GM10847 (cell line): ENCODE data around the gene TAS2R1.

Experiments
- POLR2A ChIP-seq: IDR thresholded peaks from 2 replicates; pipeline ENCODE4 v1.6.1; 2011; ENCODE audit not compliant: insufficient read length; ENCODE audit errors: extremely low read depth

TAS2R1 gene

DNA sequence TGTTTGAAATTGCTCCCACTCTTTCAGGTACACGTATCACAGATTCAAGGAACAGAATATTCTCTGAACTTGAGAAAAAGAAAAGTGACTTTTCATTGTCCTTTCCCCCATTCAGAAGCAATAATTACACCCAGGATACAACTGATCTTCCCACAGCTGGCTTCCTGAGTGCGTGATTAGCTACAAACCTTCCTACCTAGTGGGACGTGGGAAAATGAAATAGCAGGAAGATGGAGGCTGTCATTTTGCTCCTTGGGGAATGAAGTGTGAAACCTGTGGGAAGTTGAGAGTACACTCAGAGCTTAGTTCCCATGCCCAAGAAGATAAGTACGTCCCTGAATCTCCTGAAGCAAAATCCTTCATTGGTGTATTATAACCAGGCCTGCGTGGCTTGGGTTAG, 2.6 kb downstream of the TAS2R1 start:
- TF ChIP-seq POLR2A = no peak

- no peak for TF ChIP-seq POLR2A
Measured at GRCh38 chr5:9626955-9627354, 3.2 kb downstream of the TAS2R1 start.

- no peak for TF ChIP-seq POLR2A
Measured at GRCh38 chr5:9625731-9626130, 4.4 kb downstream of the TAS2R1 start.

DNA sequence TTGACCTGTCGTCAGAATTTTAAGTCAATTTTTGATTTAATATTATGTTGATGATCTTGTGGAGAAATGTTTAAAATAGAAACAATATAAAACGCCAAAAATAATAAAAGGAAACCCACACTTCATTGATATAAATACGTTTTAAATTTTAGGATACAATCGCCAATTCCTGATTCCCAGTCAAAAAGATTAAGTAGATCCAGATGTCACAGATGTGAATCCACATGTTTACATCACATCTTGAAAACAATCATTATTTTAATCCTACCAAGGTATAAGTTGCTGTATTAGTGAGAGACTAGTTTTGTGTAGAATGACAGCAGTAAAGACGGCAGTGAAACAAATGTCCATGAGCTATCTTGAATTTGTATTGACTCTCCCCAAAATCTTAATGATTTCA, 4.9 kb downstream of the TAS2R1 start:
- no peak for TF ChIP-seq POLR2A

GRCh38 chr5:9624196-9624947, 5.8 kb downstream of the TAS2R1 start:
- TF ChIP-seq POLR2A = no peak

- no peak for TF ChIP-seq POLR2A
Measured at GRCh38 chr5:9623661-9624060, 6.5 kb downstream of the TAS2R1 start.

DNA sequence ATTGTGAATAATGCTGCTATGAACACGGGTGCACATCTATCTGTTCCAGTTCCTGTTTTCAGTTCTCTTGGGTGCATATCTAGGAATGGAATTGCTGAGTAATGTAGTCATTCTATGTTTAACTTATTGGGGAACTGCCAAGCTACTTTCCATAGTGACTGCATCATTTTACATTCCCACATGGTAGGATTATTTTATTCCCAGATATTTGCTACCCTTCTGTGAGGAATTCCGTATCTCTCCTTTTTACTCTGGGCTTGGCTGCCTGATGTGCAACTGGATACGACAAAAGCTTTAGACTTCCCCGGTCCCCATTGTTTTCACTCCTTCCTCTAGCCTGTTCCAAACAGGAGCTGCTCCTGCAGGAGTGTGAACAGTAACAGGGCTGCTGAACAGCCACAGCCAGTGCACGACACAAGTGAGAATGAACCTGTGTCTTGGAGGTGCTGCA, 7.2 kb downstream of the TAS2R1 start:
- TF ChIP-seq POLR2A = no peak

DNA sequence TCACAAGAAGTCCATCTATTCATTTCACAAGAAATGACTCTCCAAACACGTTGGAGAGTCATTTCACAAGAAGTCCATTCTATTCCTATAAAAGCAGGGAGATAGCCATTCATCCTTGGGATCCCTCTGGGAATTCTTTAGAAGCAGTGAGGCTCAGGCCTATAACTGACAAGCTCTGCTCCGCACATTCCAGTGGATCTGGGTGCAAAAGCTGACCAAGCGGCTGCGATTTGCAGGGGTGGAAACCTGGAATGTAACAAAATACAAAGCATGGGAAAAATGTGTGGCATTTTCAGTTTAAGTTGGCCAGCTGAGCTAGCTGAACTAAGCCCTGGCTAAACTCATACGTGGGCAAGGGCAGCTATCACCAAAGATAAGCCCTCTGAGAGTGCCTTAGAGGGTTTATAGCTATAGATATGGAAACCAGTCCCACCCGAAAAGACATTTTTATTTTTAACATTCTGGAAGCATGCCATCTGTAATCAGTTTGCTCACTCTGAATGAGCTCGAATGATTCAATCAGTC, 8.7 kb downstream of the TAS2R1 start:
- no peak for TF ChIP-seq POLR2A

GRCh38 chr5:9619331-9620092, 10.6 kb downstream of the TAS2R1 start:
- no peak for TF ChIP-seq POLR2A

GRCh38 chr5:9617739-9618504, 12.2 kb downstream of the TAS2R1 start:
- TF ChIP-seq POLR2A = no peak

GRCh38 chr5:9617221-9617620, 12.9 kb downstream of the TAS2R1 start:
- no peak for TF ChIP-seq POLR2A

- TF ChIP-seq POLR2A = no peak
Measured at GRCh38 chr5:9615331-9615730, 14.8 kb downstream of the TAS2R1 start.

GRCh38 chr5:9613360-9613759, 16.8 kb downstream of the TAS2R1 start:
- no peak for TF ChIP-seq POLR2A

GRCh38 chr5:9610969-9611368, 19.2 kb downstream of the TAS2R1 start:
- TF ChIP-seq POLR2A = no peak

- TF ChIP-seq POLR2A = no peak
Measured at GRCh38 chr5:9610364-9610763, 19.8 kb downstream of the TAS2R1 start.
